A204.1 (cell line): ENCODE results near the gene DOCK4.
"Not testable (repeated sequence)": the region's sequence is repeated elsewhere in the genome, so short reads cannot be mapped to it uniquely, and the experiment has no call there.

Experiments
- FAIRE-seq: peaks from 2 replicates; lab custom pipeline; 2012; peaks lifted over from hg19 to GRCh38; lab: Jason Lieb, UNC

DOCK4 gene

GRCh38 chr7:112206238-112206990, at the start of gene DOCK4, which contains the start of gene ZNF277:
DOCK4 (minus strand) TSS chr7:112206399; CDS start chr7:112206138, 261 bp downstream.
ZNF277 (plus strand) TSS chr7:112206695; CDS start chr7:112206717, 22 bp downstream.
- peak; percentile 98 for FAIRE-seq

- FAIRE-seq = no peak
These were observed 49.2 kb upstream of the DOCK4 start for GRCh38 chr7:112255388-112255720.

GRCh38 chr7:112254709-112255387, 48.6 kb upstream of the DOCK4 start:
- peak; percentile 21 for FAIRE-seq

GRCh38 chr7:112254156-112254555, 48.0 kb upstream of the DOCK4 start:
- FAIRE-seq = no peak

- FAIRE-seq = no peak
These were observed 46.5 kb upstream of the DOCK4 start for GRCh38 chr7:112252691-112253090.

GRCh38 chr7:112252141-112252540, 45.9 kb upstream of the DOCK4 start:
- no peak for FAIRE-seq

GRCh38 chr7:112249967-112250366, 43.8 kb upstream of the DOCK4 start:
- not testable (repeated sequence) for FAIRE-seq

- FAIRE-seq = no peak
These were observed 42.4 kb upstream of the DOCK4 start for GRCh38 chr7:112248598-112248997.

- no peak for FAIRE-seq
These were observed 32.8 kb upstream of the DOCK4 start for GRCh38 chr7:112238852-112239610.

- no peak for FAIRE-seq
These were observed 32.1 kb upstream of the DOCK4 start for GRCh38 chr7:112238330-112238729.

- no peak for FAIRE-seq
These were observed 30.4 kb upstream of the DOCK4 start for GRCh38 chr7:112236597-112236996.

GRCh38 chr7:112234147-112234546, 27.9 kb upstream of the DOCK4 start:
- no peak for FAIRE-seq

- FAIRE-seq = no peak
These were observed 27.0 kb upstream of the DOCK4 start for GRCh38 chr7:112233048-112233697.

GRCh38 chr7:112232212-112232978, 26.2 kb upstream of the DOCK4 start:
- FAIRE-seq = no peak

GRCh38 chr7:112228632-112229031, 22.4 kb upstream of the DOCK4 start:
- no peak for FAIRE-seq

GRCh38 chr7:112226701-112227276, 20.6 kb upstream of the DOCK4 start:
- no peak for FAIRE-seq

GRCh38 chr7:112225006-112225405, 18.8 kb upstream of the DOCK4 start:
- no peak for FAIRE-seq

- FAIRE-seq = no peak
These were observed 18.0 kb upstream of the DOCK4 start for GRCh38 chr7:112224186-112224585.

- no peak for FAIRE-seq
These were observed 17.1 kb upstream of the DOCK4 start for GRCh38 chr7:112223310-112223709.

GRCh38 chr7:112220877-112221434, 14.8 kb upstream of the DOCK4 start:
- FAIRE-seq = no peak

GRCh38 chr7:112215787-112216186, 9.6 kb upstream of the DOCK4 start:
- FAIRE-seq = no peak
